HG02970 (cell line): ENCODE data around the gene EXOC3L1.

Source experiments
- ATAC-seq: cut with Tn5 transposase; IDR thresholded peaks from one replicate; pipeline ENCODE4 v1.9.1; 2021; ENCODE audit warnings: mild to moderate bottlenecking, moderate library complexity, moderate number of reproducible peaks; ENCODE audit not compliant: unreplicated experiment, low FRiP score

The EXOC3L1 gene

GRCh38 chr16:67216612-67217490 lies 26.9 kb upstream of the EXOC3L1 start:
- no peak for ATAC-seq

- ATAC-seq: no peak
These were observed 25.8 kb upstream of the EXOC3L1 start for GRCh38 chr16:67215706-67216105.

GRCh38 chr16:67213197-67214019 lies 23.5 kb upstream of the EXOC3L1 start:
- no peak for ATAC-seq

- no peak for ATAC-seq
These were observed 22.8 kb upstream of the EXOC3L1 start for GRCh38 chr16:67212766-67213165.

- ATAC-seq: no peak
These were observed 21.7 kb upstream of the EXOC3L1 start for GRCh38 chr16:67211674-67212073.

GRCh38 chr16:67210069-67210937 lies 20.4 kb upstream of the EXOC3L1 start:
- no peak for ATAC-seq

GRCh38 chr16:67209565-67209964 lies 19.6 kb upstream of the EXOC3L1 start:
- ATAC-seq: no peak

GRCh38 chr16:67208154-67208896 lies 18.4 kb upstream of the EXOC3L1 start:
- no peak for ATAC-seq

GRCh38 chr16:67207249-67208091 lies 17.5 kb upstream of the EXOC3L1 start:
- ATAC-seq: no peak

- no peak for ATAC-seq
These were observed 16.9 kb upstream of the EXOC3L1 start for GRCh38 chr16:67206838-67207248.

GRCh38 chr16:67206129-67206837 lies 16.3 kb upstream of the EXOC3L1 start:
- ATAC-seq: no peak

- ATAC-seq: no peak
These were observed 14.1 kb upstream of the EXOC3L1 start for GRCh38 chr16:67204076-67204475.

- ATAC-seq: no peak
These were observed 13.1 kb upstream of the EXOC3L1 start for GRCh38 chr16:67202956-67203493.

GRCh38 chr16:67202426-67202825 lies 12.5 kb upstream of the EXOC3L1 start:
- no peak for ATAC-seq

- no peak for ATAC-seq
These were observed 11.7 kb upstream of the EXOC3L1 start for GRCh38 chr16:67201411-67202345.

- ATAC-seq: no peak
These were observed 10.6 kb upstream of the EXOC3L1 start for GRCh38 chr16:67200491-67200890.

GRCh38 chr16:67199808-67200198 lies 9.9 kb upstream of the EXOC3L1 start:
- no peak for ATAC-seq
